HEK293 (cell line): Measurements from ENCODE around the gene LZTR1.

Experiments used
- MEIS1 ChIP-seq: sonication (generic); formaldehyde crosslinking; IDR thresholded peaks from 2 replicates; pipeline ENCODE4 v1.8.1; 2022; ENCODE audit warnings: missing genetic modification reagents, mild to moderate bottlenecking, borderline replicate concordance
- MYNN ChIP-seq: fragments of 450-650 bp; formaldehyde crosslinking; IDR thresholded peaks from 2 replicates; pipeline ENCODE4 v1.5.1; 2016; ENCODE audit warnings: missing biosample characterization, missing genetic modification characterization, borderline replicate concordance
- ZNF174 ChIP-seq: fragments of 450-650 bp; formaldehyde crosslinking; IDR thresholded peaks from 2 replicates; pipeline ENCODE4 v1.5.0; 2017; ENCODE audit warnings: missing biosample characterization, mild to moderate bottlenecking, missing genetic modification characterization
- ZNF302 ChIP-seq: fragments of 450-650 bp; formaldehyde crosslinking; IDR thresholded peaks from 2 replicates; pipeline ENCODE4 v1.5.1; 2016; ENCODE audit warnings: missing biosample characterization, missing genetic modification characterization, low read depth
- ZNF426 ChIP-seq: fragments of 450-650 bp; formaldehyde crosslinking; IDR thresholded peaks from 2 replicates; pipeline ENCODE4 v1.5.1; 2017; ENCODE audit warnings: missing biosample characterization, missing genetic modification characterization, mild to moderate bottlenecking, inconsistent platforms, moderate library complexity
- ZNF654 ChIP-seq: fragments of 450-650 bp; formaldehyde crosslinking; IDR thresholded peaks from 2 replicates; pipeline ENCODE4 v1.5.1; 2016; ENCODE audit warnings: low read depth, missing biosample characterization, missing genetic modification characterization
- ZNF830 ChIP-seq: fragments of 450-650 bp; IDR thresholded peaks from 2 replicates; pipeline ENCODE4 v1.5.0; 2018; ENCODE audit warnings: missing biosample characterization, missing genetic modification characterization, low read depth, mild to moderate bottlenecking, moderate library complexity
- TF ChIP-seq, protein P1 (sequence below): fragments of 450-650 bp; formaldehyde crosslinking; IDR thresholded peaks from 2 replicates; pipeline ENCODE4 v1.5.1; 2016; ENCODE audit warnings: missing biosample characterization, missing genetic modification characterization
- TF ChIP-seq, protein P2 (sequence below): fragments of 450-650 bp; formaldehyde crosslinking; IDR thresholded peaks from 2 replicates; pipeline ENCODE4 v1.5.1; 2016; ENCODE audit warnings: missing biosample characterization, missing genetic modification characterization
- TF ChIP-seq, protein P3 (sequence below): fragments of 450-650 bp; formaldehyde crosslinking; IDR thresholded peaks from 2 replicates; pipeline ENCODE4 v1.5.1; 2016; ENCODE audit warnings: missing biosample characterization, missing genetic modification characterization
- TF ChIP-seq, protein P4 (sequence below): fragments of 450-650 bp; formaldehyde crosslinking; IDR thresholded peaks from 2 replicates; pipeline ENCODE4 v1.5.1; 2016; ENCODE audit warnings: missing biosample characterization, missing genetic modification characterization

DNA sequence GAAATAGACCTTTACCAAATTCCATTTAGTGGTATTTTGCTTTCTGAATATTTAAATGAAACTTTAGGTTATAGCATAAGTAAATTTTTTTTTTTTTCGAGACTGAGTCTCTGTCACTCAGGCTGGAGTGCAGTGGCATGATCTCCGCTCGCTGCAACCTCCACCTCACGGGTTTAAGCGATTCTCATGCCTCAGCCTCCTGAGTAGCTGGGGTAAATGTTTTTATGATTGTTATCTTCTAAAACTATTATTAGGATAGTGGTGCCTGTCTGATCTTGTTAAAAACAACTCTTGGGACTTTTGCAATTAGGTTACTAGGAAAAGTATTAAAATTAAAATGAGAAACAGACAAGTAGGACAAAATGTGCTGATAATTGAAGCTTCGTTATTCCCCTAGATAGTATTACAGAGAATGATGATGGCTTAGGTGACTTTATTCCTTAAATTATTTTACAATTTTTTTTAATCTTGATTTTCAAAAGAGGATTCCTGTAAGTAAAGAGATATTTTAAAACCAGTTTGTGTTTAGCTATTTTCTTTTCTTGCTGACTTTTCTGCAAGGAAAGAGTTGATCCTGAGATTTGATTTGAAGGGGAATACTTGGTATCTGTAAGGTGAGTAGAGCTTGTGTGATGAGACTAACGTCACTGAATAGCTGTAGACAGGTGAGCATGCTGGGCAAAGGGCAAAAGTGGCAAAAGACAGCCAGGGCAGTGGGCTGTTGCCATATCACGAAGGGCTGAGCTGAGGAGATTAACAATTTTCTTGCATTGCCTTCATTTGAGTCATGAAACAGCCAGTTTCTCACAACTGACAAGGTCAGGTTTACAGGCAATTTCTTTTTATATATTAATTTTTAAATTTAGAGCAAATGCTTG, 44.1 kb upstream of the LZTR1 start:
- no peak for TF ChIP-seq MYNN (tag by site-specific recombination)
- TF ChIP-seq, protein P1, sequence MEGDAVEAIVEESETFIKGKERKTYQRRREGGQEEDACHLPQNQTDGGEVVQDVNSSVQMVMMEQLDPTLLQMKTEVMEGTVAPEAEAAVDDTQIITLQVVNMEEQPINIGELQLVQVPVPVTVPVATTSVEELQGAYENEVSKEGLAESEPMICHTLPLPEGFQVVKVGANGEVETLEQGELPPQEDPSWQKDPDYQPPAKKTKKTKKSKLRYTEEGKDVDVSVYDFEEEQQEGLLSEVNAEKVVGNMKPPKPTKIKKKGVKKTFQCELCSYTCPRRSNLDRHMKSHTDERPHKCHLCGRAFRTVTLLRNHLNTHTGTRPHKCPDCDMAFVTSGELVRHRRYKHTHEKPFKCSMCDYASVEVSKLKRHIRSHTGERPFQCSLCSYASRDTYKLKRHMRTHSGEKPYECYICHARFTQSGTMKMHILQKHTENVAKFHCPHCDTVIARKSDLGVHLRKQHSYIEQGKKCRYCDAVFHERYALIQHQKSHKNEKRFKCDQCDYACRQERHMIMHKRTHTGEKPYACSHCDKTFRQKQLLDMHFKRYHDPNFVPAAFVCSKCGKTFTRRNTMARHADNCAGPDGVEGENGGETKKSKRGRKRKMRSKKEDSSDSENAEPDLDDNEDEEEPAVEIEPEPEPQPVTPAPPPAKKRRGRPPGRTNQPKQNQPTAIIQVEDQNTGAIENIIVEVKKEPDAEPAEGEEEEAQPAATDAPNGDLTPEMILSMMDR (tag by site-specific recombination), result no peak
- no peak for TF ChIP-seq ZNF302
- TF ChIP-seq ZNF426 (tag by site-specific recombination), result no peak
- no peak for TF ChIP-seq ZNF830
- no peak for TF ChIP-seq ZNF174 (tag by site-specific recombination)
- TF ChIP-seq, protein P2, sequence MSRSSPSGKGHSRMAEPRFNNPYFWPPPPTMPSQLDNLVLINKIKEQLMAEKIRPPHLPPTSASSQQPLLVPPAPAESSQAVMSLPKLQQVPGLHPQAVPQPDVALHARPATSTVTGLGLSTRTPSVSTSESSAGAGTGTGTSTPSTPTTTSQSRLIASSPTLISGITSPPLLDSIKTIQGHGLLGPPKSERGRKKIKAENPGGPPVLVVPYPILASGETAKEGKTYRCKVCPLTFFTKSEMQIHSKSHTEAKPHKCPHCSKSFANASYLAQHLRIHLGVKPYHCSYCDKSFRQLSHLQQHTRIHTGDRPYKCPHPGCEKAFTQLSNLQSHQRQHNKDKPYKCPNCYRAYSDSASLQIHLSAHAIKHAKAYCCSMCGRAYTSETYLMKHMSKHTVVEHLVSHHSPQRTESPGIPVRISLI (tag by site-specific recombination), result no peak
- TF ChIP-seq, protein P3, sequence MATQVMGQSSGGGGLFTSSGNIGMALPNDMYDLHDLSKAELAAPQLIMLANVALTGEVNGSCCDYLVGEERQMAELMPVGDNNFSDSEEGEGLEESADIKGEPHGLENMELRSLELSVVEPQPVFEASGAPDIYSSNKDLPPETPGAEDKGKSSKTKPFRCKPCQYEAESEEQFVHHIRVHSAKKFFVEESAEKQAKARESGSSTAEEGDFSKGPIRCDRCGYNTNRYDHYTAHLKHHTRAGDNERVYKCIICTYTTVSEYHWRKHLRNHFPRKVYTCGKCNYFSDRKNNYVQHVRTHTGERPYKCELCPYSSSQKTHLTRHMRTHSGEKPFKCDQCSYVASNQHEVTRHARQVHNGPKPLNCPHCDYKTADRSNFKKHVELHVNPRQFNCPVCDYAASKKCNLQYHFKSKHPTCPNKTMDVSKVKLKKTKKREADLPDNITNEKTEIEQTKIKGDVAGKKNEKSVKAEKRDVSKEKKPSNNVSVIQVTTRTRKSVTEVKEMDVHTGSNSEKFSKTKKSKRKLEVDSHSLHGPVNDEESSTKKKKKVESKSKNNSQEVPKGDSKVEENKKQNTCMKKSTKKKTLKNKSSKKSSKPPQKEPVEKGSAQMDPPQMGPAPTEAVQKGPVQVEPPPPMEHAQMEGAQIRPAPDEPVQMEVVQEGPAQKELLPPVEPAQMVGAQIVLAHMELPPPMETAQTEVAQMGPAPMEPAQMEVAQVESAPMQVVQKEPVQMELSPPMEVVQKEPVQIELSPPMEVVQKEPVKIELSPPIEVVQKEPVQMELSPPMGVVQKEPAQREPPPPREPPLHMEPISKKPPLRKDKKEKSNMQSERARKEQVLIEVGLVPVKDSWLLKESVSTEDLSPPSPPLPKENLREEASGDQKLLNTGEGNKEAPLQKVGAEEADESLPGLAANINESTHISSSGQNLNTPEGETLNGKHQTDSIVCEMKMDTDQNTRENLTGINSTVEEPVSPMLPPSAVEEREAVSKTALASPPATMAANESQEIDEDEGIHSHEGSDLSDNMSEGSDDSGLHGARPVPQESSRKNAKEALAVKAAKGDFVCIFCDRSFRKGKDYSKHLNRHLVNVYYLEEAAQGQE (tag by site-specific recombination), result no peak
- TF ChIP-seq, protein P4, sequence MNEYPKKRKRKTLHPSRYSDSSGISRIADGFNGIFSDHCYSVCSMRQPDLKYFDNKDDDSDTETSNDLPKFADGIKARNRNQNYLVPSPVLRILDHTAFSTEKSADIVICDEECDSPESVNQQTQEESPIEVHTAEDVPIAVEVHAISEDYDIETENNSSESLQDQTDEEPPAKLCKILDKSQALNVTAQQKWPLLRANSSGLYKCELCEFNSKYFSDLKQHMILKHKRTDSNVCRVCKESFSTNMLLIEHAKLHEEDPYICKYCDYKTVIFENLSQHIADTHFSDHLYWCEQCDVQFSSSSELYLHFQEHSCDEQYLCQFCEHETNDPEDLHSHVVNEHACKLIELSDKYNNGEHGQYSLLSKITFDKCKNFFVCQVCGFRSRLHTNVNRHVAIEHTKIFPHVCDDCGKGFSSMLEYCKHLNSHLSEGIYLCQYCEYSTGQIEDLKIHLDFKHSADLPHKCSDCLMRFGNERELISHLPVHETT (tag by site-specific recombination), result no peak
- TF ChIP-seq MEIS1 (CRISPR knock-in tag), result no peak
- no peak for TF ChIP-seq ZNF654 (tag by site-specific recombination)
